ENCODE data around the gene IL1A.

DNA sequence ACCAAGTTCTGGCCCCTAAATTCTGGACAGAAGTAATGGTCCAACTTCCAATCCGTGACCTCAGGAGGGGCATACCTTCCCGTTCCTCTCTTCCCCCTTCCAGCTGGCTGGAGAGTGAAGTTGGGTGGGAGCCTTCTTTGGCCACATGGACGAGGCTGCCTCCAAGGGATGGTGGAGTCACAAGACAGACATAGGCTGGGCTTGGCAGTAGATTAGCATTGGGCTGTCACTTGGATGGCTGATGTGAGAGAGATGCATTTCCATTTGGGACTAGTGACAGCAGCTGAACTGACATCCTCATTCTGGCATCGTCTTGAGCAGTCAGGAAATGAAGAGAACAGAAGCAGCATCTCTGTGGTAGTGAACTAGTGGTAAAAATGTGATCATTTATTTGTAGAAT lies 50.8 kb downstream of the IL1A start:
- TF ChIP-seq, protein P1, sequence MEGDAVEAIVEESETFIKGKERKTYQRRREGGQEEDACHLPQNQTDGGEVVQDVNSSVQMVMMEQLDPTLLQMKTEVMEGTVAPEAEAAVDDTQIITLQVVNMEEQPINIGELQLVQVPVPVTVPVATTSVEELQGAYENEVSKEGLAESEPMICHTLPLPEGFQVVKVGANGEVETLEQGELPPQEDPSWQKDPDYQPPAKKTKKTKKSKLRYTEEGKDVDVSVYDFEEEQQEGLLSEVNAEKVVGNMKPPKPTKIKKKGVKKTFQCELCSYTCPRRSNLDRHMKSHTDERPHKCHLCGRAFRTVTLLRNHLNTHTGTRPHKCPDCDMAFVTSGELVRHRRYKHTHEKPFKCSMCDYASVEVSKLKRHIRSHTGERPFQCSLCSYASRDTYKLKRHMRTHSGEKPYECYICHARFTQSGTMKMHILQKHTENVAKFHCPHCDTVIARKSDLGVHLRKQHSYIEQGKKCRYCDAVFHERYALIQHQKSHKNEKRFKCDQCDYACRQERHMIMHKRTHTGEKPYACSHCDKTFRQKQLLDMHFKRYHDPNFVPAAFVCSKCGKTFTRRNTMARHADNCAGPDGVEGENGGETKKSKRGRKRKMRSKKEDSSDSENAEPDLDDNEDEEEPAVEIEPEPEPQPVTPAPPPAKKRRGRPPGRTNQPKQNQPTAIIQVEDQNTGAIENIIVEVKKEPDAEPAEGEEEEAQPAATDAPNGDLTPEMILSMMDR (IDR thresholded peaks at IDR 0.05; ENCODE audit: poor library complexity) = no peak
- TF ChIP-seq EZH2phosphoT487 (IDR thresholded peaks at IDR 0.05; ENCODE audit: low read depth, severe bottlenecking, unreplicated experiment) = no peak
- TF ChIP-seq EZH2 (IDR thresholded peaks at IDR 0.05; ENCODE audit: borderline replicate concordance) = no peak
